DMS 273 (cell line): ENCODE data around the gene THOC2.
"Not testable (repeated sequence)": the region's sequence is repeated elsewhere in the genome, so short reads cannot be mapped to it uniquely, and the experiment has no call there.

Experiments used
- DNase-seq: peaks from one replicate; lab custom pipeline; 2025; ENCODE audit not compliant: unreplicated experiment; lab: John Stamatoyannopoulos, UW

THOC2 gene

DNA sequence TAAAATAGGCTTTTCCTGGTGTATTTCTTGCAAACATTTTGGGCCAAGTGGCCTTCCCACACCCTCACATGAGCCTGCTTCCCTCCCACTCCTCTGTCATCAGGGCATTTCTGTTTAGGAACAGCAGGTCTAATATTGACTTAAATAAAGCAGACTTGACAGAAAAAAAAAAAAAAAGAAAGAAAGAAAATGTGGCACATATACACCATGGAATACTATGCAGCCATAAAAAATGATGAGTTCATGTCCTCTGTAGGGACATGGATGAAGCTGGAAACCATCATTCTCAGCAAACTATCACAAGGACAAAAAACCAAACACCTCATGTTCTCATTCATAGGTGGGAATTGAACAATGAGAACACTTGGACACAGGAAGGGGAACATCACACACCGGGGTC, 2.3 kb upstream of the THOC2 start:
- not testable (repeated sequence) for DNase-seq

DNA sequence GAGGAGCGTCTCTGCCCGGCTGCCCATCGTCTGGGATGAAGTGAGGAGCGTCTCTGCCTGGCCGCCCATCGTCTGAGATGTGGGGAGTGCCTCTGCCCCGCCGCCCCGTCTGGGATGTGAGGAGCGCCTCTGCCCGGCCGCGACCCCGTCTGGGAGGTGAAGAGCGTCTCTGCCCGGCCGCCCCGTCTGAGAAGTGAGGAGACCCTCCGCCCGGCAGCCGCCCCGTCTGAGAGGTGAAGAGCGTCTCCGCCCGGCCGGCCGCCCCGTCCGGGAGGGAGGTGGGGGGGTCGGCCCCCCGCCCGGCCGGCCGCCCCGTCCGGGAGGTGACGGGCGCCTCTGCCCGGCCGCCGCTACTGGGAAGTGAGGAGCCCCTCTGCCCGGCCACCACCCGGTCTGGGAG, 1.2 kb upstream of the THOC2 start:
- not testable (repeated sequence) for DNase-seq

DNA sequence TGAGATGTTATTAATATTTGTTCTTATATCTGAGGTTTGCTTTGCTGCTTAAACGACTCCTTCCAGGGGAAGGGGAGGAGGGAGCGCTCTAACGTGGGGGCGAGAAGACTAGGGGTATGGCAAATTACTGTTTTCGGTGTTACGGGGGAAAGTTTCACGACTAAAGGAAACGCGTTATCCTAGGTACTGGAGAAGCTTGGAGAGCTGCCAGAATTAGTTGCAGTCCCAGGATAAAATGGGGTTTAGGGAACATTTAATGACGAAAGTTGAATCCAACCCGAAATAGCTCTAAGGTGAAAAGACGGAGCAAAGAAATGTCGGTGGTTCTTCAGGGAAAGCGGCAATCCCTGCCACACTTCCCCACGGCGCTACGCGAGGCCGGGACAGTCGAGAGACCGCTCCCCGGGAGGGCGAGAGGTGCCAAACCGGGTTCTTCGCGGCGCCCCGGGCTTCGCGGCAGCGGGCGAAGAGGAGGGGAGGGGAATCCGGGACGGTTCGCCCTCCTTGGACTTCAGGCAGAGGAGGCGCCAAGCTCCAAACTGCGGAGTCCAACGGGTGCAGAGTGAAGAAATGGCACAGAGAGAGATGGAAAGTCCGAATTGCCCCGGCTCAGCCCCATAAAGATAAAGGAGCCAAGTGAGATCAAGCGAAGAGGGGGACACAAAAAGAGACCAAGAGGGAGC, 724 bp downstream of the THOC2 start:
- peak; percentile 71 for DNase-seq

DNA sequence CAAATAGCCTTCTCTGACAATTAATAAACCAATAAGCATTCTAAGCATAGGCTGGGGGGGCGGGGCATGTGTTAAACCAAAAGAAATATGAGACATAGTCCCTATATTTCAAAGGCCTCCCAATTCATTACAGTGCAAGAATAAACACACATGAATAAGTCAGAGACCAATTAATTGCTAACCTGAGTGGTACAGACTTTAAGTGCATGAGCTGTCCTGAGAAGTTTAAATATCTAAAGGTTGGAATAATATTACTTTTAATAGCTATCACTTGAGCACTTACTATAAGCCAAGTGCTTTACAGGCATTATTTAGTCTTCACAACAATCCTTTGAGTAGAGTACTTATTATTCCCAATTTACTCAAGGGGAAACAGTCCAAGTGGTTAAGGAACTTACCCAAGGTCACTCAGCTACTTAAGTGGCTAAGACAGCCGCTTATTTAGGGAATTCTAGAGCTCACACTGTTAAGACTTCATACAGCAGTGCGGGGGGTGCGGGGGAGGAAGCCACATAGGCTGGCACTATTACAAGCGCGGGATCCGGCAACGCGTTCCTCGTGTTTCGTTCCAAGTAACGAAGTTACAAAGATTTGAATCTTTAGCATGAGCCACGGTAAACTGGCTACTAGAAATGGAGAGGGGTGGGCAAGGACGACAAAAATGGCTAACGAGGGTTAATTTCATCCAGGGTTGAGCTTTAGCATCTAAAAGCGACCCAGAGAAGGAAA, 1.4 kb downstream of the THOC2 start:
- DNase-seq, result peak; percentile 62

DNA sequence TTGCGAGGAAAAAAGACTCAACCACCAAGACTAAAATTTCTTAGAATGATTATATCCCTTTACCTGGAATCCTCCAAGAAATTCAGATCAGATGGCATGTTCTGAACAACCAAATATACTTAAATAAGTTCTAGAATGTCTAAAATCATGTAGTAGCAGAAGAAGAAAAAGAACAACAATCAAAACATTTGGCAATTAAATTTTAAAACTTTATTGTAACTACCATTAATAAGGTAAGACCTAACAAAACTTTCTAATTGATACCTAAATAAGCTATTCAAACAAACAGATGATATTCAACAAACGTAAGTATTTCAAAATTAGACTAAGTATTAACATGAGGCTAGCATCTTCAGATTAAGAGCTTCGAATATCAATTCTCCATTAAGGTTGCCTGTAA, 4.3 kb downstream of the THOC2 start:
- DNase-seq, result no peak

DNA sequence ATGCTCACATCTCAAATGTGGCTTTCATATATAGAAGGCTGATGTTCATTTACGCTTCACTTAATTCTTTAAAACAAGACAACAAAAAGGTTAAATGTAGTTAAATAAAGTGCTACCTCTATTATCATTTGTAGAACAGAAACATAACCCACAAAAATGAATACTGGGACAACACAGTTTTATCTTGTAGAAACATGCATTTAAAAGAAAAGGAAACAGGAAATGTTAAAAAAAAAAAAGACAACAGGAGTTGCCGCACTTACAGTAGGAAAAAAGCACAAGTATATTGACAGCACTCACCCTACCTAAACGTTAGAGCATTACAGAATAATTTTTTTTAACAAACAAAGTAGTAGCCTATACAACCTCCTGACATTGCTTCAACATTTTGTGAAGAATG, 4.8 kb downstream of the THOC2 start:
- no peak for DNase-seq

DNA sequence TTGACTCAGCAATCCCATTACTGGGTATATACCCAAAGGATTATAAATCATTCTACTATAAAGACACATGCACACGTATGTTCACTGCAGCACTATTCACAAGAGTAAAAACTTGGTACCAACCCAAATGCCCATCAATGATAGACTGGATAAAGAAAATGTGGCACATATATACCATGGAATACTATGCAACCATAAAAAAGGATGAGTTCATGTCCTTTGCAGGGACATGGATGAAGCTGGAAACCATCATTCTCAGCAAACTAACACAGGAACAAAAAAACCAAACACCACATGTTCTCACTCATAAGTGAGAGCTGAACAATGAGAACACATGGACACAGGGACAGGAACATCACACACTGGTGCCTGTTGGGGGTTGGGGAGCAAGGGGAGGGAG, 10.7 kb downstream of the THOC2 start:
- DNase-seq, result not testable (repeated sequence)

DNA sequence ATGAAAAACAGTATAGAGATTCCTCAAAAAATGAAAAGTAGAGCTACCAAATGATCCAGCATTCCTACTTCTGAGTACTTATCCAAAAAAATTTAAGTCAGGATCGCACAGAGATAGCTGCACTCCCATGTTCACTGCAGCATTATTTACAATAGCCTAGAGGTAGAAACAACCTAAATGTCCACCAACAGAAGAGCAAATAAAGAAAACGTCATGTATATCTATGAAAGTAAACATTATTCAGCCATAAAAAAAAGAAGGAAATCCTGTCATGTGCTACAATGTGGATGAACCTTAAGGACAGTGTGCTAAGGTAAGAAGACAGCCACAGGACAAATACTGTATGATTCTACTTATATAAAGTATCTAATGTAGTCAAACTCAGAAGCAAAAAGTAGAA, 12.4 kb downstream of the THOC2 start:
- no peak for DNase-seq

DNA sequence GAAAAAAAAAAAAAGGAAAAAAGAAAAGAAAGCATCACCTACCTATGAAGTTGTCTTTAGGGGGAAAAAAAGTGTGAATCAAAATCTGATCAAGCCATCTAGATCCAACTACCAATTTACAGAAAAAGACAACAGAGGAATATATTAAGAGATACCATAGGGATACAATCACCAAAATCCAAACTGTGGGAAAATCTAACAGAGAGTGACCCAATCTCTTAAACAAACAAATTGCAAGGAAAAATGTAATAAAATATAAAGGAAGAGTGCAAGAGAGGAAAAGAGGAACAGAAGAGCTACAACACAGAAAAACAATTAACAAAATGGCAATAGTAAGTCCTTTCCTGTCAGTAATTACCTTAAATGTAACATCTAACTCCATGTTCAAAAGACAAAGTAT, 19.0 kb downstream of the THOC2 start:
- DNase-seq, result no peak

DNA sequence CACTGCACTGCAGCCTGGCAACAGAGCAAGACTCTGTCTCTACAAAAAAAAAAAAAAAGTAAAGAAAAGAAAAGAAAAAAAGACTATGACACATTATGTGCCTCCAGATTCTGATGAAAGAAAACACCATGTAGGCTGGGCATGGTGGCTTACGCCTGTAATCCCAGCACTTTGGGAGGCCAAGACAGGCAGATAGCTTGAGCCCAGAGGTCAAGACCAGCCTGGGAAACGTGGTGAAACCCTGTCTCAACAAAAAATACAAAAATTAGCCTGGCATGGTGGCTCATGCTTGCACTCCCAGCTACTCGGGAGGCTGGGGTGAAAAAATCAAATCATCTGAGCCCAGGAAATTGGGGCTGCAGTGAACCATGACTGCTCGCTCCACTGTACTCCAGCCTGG, 19.4 kb downstream of the THOC2 start:
- DNase-seq, result no peak

DNA sequence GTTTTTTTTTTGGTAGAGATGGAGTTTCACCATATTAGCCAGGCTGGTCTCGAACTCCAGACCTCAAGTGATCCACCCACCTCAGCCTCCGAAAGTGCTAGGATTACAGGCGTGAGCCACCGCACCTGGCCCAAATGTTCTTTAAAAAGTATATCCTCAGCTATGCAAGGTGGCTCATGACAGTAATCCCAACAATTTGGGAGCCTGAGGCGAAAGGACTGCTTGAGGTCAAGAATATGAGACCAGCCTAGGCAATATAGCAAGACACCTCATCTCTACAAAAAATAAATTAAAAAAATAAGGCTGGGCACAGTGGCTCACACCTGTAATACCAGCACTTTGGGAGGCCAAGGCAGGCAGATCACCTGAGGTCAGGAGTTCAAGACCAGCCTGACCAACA, 21.7 kb downstream of the THOC2 start:
- not testable (repeated sequence) for DNase-seq

DNA sequence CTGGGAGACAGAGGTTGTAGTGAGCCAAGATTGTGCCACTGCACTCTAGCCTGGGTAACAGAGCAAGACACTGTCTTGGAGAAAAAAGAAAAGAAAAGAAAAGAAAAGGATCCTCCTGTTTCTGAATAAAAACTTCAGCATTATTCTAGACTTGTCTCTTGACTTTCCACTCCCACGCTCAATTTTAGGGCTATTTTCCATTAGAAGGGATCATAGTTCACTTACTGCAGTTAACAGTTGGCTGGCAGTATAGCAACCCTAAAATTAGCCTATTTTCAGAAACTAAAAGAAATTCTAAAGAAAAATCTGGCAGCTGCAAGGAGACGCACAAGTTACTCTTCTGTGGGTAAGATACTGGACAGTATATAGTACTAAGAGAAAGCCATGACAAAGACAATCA, 28.1 kb downstream of the THOC2 start:
- DNase-seq, result no peak

DNA sequence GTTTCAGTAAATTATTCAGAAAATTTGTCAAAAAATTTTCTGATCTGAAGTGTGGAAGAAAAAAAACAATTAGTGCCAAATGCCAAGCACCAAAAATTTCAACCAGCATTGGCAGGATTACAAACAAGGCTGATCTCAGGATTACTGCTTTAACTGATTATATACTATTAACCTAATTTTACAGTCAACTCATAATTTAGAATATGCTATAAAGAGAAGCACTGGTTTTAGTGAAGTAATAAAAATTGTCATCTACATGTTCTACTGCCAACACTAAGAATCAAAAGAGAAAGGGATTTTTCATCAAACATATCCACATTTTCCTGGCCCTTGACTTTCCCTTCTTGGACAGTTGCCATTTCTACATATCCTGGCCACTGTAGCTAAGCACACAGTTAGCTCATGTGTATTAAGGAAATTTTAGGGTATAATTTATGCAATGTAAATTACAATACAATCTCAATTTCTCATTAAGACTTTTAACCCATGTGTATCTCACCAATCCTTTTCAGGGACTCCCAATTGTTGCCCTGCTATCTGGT, 33.8 kb downstream of the THOC2 start:
- DNase-seq, result peak; percentile 3

DNA sequence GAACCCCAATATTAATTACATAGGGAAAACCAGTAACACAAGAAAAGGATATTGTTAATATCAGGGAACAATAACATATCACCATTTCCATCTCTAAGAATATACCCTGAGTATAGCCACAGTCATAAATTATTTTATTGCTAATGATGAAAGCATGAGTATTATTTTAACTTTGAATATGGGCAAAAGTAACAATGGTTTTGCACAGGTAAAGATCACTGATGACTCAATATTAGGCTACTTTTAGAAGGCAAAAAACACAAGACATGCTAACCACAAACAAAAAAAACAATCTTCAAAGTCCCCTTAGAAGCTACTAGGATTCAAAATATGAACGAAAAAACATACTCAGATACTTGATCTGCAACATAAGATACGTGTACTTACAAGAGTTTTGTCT, 36.5 kb downstream of the THOC2 start:
- DNase-seq, result no peak

DNA sequence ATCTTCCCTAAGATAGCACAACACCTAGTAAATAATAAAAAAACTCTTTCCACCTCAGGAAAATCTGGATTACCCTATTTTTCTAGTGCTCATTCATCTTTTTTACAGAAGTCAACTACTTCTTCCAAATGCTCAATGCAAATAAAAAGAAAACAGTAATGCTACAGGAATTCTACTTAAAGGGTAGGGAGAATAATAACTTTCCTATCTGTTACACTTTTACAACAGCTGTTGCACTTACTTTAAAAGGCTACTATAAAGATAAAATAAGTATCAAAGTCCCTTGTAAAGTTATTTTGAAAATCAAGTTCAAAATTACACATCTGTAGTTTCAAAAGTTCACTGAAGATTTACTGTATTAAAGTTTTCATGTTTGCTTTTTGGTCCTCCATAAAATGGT, 37.6 kb downstream of the THOC2 start:
- no peak for DNase-seq

DNA sequence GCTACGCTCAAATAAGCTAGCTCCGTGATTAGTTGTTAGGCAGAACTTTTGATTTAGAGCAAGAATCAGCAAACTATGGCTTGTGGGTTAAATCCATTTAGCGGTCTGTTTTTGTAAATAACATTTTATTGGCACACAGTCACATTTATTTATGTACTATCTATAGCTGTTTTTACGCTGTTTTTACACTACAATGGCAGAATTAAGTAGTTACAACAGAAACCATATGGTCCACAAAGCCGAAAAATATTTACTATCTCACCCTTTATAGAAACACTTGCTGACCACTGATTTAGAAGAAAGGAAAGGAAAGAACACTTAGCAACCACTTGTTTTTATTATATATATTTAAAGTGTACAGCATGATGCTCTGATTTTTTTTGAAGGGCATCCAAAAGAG, 41.1 kb downstream of the THOC2 start:
- no peak for DNase-seq

DNA sequence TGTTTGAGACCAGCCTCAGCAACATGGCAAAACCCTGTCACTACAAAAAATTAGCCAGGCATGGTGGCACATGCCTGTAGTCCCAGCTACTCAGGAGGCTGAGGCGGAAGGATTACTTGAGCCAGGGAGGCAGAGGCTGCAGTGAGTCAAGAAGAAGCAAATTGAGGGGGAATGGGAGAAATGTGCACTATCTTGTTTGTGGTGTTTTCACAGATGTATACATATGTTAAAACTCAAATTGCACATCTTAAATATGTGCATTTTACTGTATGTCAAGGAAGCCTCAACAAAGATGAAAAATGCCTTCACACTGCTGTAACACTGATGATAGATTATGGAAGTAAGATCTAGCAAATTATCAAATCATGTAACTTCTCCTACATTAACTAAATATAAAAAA, 44.3 kb downstream of the THOC2 start:
- no peak for DNase-seq

DNA sequence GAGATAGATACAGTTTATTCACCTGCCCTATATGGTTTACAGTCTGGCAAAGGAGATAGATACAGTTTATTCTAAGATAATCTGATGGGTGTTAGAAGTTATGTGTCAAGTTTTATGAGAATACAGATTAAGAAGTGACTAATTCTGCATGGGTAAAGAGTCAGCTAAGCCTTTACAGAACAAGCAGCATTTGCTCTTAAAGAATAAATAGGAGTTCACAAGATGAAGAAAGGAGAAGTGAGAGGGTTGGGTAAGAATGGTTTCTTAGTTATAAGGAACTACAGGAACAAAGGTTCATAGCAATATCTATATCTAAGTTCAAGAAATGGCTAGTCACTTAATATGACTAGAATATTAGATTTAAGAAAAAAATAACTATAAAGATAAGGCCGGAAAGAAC, 47.6 kb downstream of the THOC2 start:
- DNase-seq, result no peak

DNA sequence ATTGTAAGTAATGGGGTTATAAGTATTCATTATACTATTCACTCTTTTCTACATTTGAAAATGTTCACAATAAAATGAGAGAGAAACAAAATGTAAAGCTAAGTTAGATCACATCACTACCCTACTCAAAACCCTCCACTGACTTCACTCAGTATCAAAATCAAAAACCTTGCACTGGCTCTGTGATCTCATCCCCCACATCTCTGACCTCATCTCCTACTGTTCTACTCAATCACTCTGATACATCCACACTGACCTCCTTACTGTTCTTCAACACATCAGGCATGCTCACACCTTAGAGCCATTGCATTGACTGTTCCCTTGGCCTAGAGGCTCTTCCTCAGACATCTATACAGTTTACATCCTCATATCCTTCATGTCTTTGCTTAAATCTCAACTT, 50.7 kb downstream of the THOC2 start:
- DNase-seq, result no peak

DNA sequence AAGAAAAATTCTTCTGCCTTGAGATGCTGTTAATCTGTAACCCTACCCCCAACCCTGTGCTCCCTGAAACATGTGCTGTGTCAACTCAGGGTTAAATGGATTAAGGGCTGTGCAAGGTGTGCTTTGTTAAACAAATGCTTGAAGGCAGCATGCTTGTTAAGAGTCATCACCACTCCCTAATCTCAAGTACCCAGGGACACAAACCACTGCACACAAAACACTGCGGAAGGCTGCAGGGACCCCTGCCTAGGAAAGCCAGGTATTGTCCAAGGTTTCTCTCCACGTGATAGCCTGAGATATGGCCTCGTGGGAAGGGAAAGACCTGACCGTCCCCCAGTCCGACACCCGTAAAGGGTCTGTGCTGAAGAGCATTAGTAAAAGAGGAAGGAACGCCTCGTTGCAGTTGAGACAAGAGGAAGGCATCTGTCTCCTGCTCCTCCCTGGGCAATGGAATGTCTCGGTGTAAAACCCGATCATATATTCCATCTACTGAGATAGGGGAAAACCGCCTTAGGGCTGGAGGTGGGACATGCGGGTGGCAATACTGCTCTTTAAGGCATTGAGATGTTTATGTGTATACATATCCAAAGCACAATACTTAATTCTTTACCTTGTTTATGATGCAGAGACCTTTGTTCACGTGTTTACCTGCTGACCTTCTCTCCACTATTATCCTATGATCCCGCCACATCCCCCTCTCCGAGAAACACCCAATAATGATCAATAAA, 53.0 kb downstream of the THOC2 start:
- DNase-seq, result not testable (repeated sequence)

DNA sequence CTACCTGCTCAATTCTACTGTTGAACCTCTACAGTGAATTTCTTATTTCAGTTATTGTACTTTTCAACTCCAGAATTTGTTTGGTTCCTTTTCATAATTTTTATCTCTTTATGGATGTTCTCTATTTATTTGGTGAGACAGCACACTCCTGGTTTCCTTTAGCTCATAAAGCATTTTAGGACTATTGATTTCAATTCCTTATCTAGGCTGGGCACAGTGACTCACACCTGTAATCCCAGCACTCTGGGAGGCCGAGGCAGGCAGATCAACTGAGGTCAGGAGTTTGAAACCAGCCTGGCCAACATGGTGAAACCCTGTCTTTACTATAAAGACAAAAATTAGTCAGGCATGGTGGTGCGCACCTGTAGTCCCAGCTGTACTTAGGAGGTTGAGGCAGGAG, 57.7 kb downstream of the THOC2 start:
- DNase-seq, result no peak

DNA sequence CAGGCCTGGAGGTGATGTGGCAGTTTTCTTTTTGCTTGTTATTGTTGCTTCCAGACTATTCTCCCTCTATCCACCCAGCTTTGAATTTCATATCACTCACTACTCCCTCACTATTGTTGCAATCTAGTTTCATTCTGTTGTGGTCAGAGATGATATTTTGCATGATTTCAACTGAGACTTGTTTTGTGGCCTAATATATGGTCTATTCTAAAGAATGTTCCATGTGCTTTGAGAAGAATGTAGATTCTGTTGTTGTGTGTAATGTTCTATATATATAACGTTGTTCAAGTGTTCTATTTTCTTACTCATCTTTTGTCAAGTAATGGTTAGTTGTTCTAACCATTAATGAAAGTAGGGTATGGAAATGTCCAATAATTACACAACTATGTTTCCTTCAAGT, 59.0 kb downstream of the THOC2 start:
- DNase-seq, result no peak
